Spleen (tissue), 11 donors: Measurements from ENCODE around the gene PIN4. TPM values are rescaled to one million over a fixed set of nuclear protein-coding genes. Genes with fewer than 3 reads are reported as not detected.
"Not testable (repeated sequence)": the region's sequence is repeated elsewhere in the genome, so short reads cannot be mapped to it uniquely, and the experiment has no call there.

Experiments
- DNase-seq: peaks from one replicate; pipeline ENCODE4 v3.0.0-alpha.2; 2020
- H3K27ac ChIP-seq, 8 donors: fragments of 200-600 bp; sonication (generic) in 7 of 8; 1 replicate in 4 of 8; 2 replicates in 4 of 8; pipeline versions ENCODE4 v1.5.0 to v1.8.0; 2016 to 2021; ENCODE audit warnings: inconsistent platforms in 4 of 8, mild to moderate bottlenecking in 4 of 8, moderate library complexity in 1 of 8
- H3K27me3 ChIP-seq, 7 donors: fragments of 200-600 bp; sonication (generic) in 6 of 7; replicated peaks in 1 of 7; 1 replicate in 4 of 7; 2 replicates in 3 of 7; pipeline versions ENCODE4 v1.5.0 to v1.8.0; 2016 to 2021; ENCODE audit warnings: inconsistent platforms in 3 of 7, mild to moderate bottlenecking in 1 of 7
- H3K36me3 ChIP-seq, 6 donors: fragments of 200-600 bp; sonication (generic) in 5 of 6; 1 replicate in 4 of 6; 2 replicates in 2 of 6; pipeline versions ENCODE4 v1.5.0 to v1.8.0; 2016 to 2021; ENCODE audit warnings: inconsistent platforms in 2 of 6
- H3K4me1 ChIP-seq, 6 donors: fragments of 200-600 bp; sonication (generic) in 5 of 6; 1 replicate in 3 of 6; 2 replicates in 3 of 6; pipeline versions ENCODE4 v1.5.0 to v1.8.0; 2016 to 2021; ENCODE audit warnings: inconsistent platforms in 3 of 6
- H3K4me3 ChIP-seq, 8 donors: fragments of 200-600 bp; sonication (generic) in 7 of 8; 1 replicate in 4 of 8; 2 replicates in 4 of 8; pipeline versions ENCODE4 v1.5.0 to v1.8.0; 2016 to 2021; ENCODE audit warnings: inconsistent platforms in 4 of 8, mild to moderate bottlenecking in 4 of 8, moderate library complexity in 2 of 8
- H3K9me3 ChIP-seq, 8 donors: fragments of 200-600 bp; sonication (generic) in 7 of 8; 1 replicate in 4 of 8; 2 replicates in 4 of 8; pipeline versions ENCODE4 v1.5.0 to v1.8.0; 2016 to 2021; ENCODE audit warnings: inconsistent platforms in 4 of 8
- POLR2A ChIP-seq, 3 donors: fragments of 450-650 bp; IDR thresholded peaks; one replicate each; pipeline ENCODE4 v1.5.1; 2017; ENCODE audit warnings: antibody characterized with exemption in 3 of 3, mild to moderate bottlenecking in 1 of 3
- POLR2AphosphoS5 ChIP-seq, 3 donors: sonication (generic); formaldehyde crosslinking; IDR thresholded peaks; one replicate each; pipeline ENCODE4 v1.5.1; 2017; ENCODE audit warnings: antibody characterized with exemption in 3 of 3
- WGBS, 5 donors: extraction: QIAGEN DNeasy Blood & Tissue Kit in 3 of 5; methylation state at CpG; one replicate each; pipeline versions ENCODE4 v1.1.5 to v1.1.7; 2013 to 2018; 5-methylcytosine and 5-hydroxymethylcytosine counted together
- intact Hi-C: fragments of 100-400 bp; cut with DNase I; formaldehyde crosslinking; loops from one replicate; pipeline ENCODE4 v1.15.0; 2023; ENCODE audit warnings: low total_unique reads
- polyA plus RNA-seq, 3 donors: library from polyadenylated mRNA; stranded (reverse); fragments of 200-250 nt; gene quantifications; one replicate each; pipeline ENCODE4 v1.2.1, GENCODE V29; 2013
- total RNA-seq, 7 donors: library from RNA; depleted of rRNA in 3 of 7; stranded (reverse); fragments of >200 nt in 3 of 7; fragmentation: NEBNext Ultra II Directional in 4 of 7; extraction: Animal tissue kit (Norgen Biotek cat#: 25700) in 4 of 7; gene quantifications; one replicate each; pipeline versions ENCODE4 v1.1.0 to v1.2.1, GENCODE V29; 2016 to 2021
- TF ChIP-seq, protein P1 (sequence below), 11 experiments: fragments of 200-600 bp in 7 of 11; fragments of 450-650 bp in 4 of 11; sonication (generic) in 4 of 11; IDR thresholded peaks in 8 of 11; conservative IDR thresholded peaks in 3 of 11; 1 replicate in 7 of 11; 2 replicates in 4 of 11; pipeline versions ENCODE4 v1.4.0 to v1.8.0; 2016 to 2021; ENCODE audit warnings: antibody characterized with exemption in 11 of 11, inconsistent platforms in 4 of 11, mild to moderate bottlenecking in 1 of 11
- donor health status: healthy with polysubstance abuse.
- donor health status: DM: no; HTN: no; CAD: no; lungs with moderate emphysema.
- donor health status: DM: no; HTN: no; CAD: no.
- donor health status: Bipolar disorder and iron deficiency.
- donor health status: healthy.
- donor health status: DM: no; HTN: no; CAD: no.
- donor health status: DM: yes; HTN: yes; CAD: no.

The PIN4 gene
- total and polyA plus RNA-seq, 10 donors, result 6.0 to 22.0 (median 10.8) TPM

- Histone ChIP-seq H3K27me3 (peaks cover 0 to 14% (median 0%) of the 10 kb centered on the region in 7 donors), H3K27ac (no peak overlapping the region), H3K4me1 (no peaks in the 10 kb centered on the region), H3K36me3 (no peaks in the 10 kb centered on the region), H3K4me3 (no peak overlapping the region), H3K9me3 (peaks cover 0 to 9% (median 0%) of the 10 kb centered on the region in 8 donors)
- TF ChIP-seq, protein P1, sequence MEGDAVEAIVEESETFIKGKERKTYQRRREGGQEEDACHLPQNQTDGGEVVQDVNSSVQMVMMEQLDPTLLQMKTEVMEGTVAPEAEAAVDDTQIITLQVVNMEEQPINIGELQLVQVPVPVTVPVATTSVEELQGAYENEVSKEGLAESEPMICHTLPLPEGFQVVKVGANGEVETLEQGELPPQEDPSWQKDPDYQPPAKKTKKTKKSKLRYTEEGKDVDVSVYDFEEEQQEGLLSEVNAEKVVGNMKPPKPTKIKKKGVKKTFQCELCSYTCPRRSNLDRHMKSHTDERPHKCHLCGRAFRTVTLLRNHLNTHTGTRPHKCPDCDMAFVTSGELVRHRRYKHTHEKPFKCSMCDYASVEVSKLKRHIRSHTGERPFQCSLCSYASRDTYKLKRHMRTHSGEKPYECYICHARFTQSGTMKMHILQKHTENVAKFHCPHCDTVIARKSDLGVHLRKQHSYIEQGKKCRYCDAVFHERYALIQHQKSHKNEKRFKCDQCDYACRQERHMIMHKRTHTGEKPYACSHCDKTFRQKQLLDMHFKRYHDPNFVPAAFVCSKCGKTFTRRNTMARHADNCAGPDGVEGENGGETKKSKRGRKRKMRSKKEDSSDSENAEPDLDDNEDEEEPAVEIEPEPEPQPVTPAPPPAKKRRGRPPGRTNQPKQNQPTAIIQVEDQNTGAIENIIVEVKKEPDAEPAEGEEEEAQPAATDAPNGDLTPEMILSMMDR (IDR thresholded peaks at IDR 0.05 in 8 of 11, conservative IDR thresholded peaks at IDR 0.05 in 3 of 11), result no peak
- intact Hi-C loops, result no loop called here
- DNase-seq, result no peak
- 78 to 98% (median 82%) methylated on average over 3 of the region's 3 CpGs for WGBS, 5 donors
Observed at GRCh38 chrX:72158773-72159172, 22.8 kb upstream of the PIN4 start.

DNA sequence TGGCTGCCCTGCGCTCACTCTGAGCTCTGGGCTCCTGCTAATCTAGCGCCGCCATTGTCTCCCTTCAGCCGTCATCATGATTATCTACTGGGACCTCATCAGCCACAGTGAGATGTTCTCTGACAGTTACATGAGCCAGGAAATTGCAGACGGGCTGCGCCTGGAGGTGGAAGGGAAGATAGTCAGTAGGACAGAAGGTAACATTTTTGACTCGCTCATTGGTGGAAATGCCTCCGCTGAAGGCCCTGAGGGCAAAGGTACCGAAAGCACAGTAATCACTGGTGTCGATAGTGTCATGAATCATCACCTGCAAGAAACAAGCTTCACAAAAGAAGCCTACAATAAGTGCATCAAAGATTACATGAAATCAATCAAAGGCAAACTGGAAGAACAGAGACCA lies 21.8 kb upstream of the PIN4 start:
- no peaks in the 10 kb centered on the region for H3K36me3 ChIP-seq
- no peak overlapping the region for H3K27ac ChIP-seq
- peaks cover 0 to 14% (median 0%) of the 10 kb centered on the region in 7 donors for H3K27me3 ChIP-seq
- peaks cover 0 to 9% (median 0%) of the 10 kb centered on the region in 8 donors for H3K9me3 ChIP-seq
- H3K4me1 ChIP-seq, result no peaks in the 10 kb centered on the region
- TF ChIP-seq POLR2A (IDR thresholded peaks at IDR 0.05), result no peak
- no peak for TF ChIP-seq POLR2AphosphoS5 (IDR thresholded peaks at IDR 0.05)
- TF ChIP-seq, protein P1 (IDR thresholded peaks at IDR 0.05 in 8 of 11, conservative IDR thresholded peaks at IDR 0.05 in 3 of 11), result no peak
- intact Hi-C loops, result no loop called here
- DNase-seq, result no peak
- WGBS, 5 donors, result 81 to 86% (median 84%) methylated on average over 10 of the region's 10 CpGs
- no peak overlapping the region for H3K4me3 ChIP-seq

DNA sequence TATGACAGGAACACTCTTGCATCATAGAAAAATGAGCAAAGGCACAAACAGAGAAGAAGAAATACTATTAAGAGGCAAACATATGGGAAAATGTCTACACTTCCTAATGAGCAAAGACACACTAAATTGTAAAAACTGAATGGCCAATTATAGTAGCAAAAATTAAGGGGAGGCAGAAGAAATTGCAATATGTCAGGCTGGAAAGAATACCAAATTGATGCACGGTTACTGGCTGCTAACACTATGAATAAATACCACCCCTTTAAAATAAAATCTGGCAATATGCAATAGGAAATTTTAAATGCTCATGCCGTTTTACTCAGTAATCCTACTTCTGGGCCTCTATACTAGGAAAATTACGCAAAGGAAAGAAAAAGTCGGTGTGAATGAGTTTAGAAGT lies 16.0 kb upstream of the PIN4 start:
- intact Hi-C loops, result no loop called here

GRCh38 chrX:72169008-72169728 lies 12.4 kb upstream of the PIN4 start:
- H3K27me3 ChIP-seq, result no peaks in the 10 kb centered on the region
- H3K36me3 ChIP-seq, result no peaks in the 10 kb centered on the region
- no peaks in the 10 kb centered on the region for H3K4me1 ChIP-seq
- no peak for DNase-seq
- WGBS, 5 donors, result 30 to 63% (median 47%) methylated on average over 6 of the region's 6 CpGs
- H3K27ac ChIP-seq, result peak overlapping the region in 6 of 8 donors; percentile 46 to 71 (median 58)
- peak overlapping the region in 3 of 8 donors; percentile 9 to 55 (median 20) for H3K4me3 ChIP-seq
- no peaks in the 10 kb centered on the region for H3K9me3 ChIP-seq
- intact Hi-C loops, result no loop called here
- TF ChIP-seq POLR2A (IDR thresholded peaks at IDR 0.05) (no peak), POLR2AphosphoS5 (IDR thresholded peaks at IDR 0.05) (peak in 1 of 3 donors; percentile 45)

More for the DNA sequence above, 16.0 kb upstream of the PIN4 start:
- no peaks in the 10 kb centered on the region for H3K36me3 ChIP-seq
- H3K27ac ChIP-seq, result no peak overlapping the region
- 62 to 91% (median 89%) methylated on average over 4 of the region's 4 CpGs for WGBS, 5 donors
- DNase-seq, result no peak
- TF ChIP-seq POLR2A (IDR thresholded peaks at IDR 0.05), result no peak
- H3K27me3 ChIP-seq, result no peaks in the 10 kb centered on the region
- no peaks in the 10 kb centered on the region for H3K9me3 ChIP-seq
- H3K4me1 ChIP-seq, result no peaks in the 10 kb centered on the region
- no peak overlapping the region for H3K4me3 ChIP-seq

- H3K36me3 ChIP-seq, intact Hi-C loops, H3K27me3 ChIP-seq, DNase-seq, H3K4me1 ChIP-seq, H3K9me3 ChIP-seq, H3K4me3 ChIP-seq, H3K27ac ChIP-seq: not testable (repeated sequence)
- WGBS, 5 donors, result 91 to 100% (median 96%) methylated on average over 2 to 5 of the region's 5 CpGs
Observed at GRCh38 chrX:72176289-72176688, 5.3 kb upstream of the PIN4 start.
